Tibial nerve (tissue), 4 donors: ENCODE results near the gene REG4. TPM values are rescaled to one million over a fixed set of nuclear protein-coding genes. Genes with fewer than 3 reads are reported as not detected.

Experiments
- DNase-seq, 2 donors: peaks; one replicate each; pipeline ENCODE4 v3.0.0-alpha.2; 2019; ENCODE audit warnings: low spot score in 2 of 2
- H3K27ac ChIP-seq, 4 donors: fragments of 200-600 bp; sonication (generic) in 3 of 4; one replicate each; pipeline ENCODE4 v1.5.1; 2017 to 2019; ENCODE audit warnings: mild to moderate bottlenecking in 1 of 4
- H3K27me3 ChIP-seq, 2 donors: fragments of 200-600 bp; sonication (generic) in 1 of 2; one replicate each; pipeline versions ENCODE4 v1.5.1 to v1.6.0; 2017 to 2019
- H3K36me3 ChIP-seq, 3 donors: fragments of 200-600 bp; sonication (generic); one replicate each; pipeline ENCODE4 v1.5.1; 2018 to 2019
- H3K4me1 ChIP-seq, 4 donors: fragments of 200-600 bp; sonication (generic) in 3 of 4; one replicate each; pipeline ENCODE4 v1.5.1; 2017 to 2019
- H3K4me3 ChIP-seq, 4 donors: fragments of 200-600 bp; sonication (generic) in 3 of 4; one replicate each; pipeline ENCODE4 v1.5.1; 2017 to 2019; ENCODE audit warnings: mild to moderate bottlenecking in 1 of 4, moderate library complexity in 1 of 4
- H3K9me3 ChIP-seq, 4 donors: fragments of 200-600 bp; sonication (generic) in 3 of 4; one replicate each; pipeline ENCODE4 v1.5.1; 2017 to 2019
- EP300 ChIP-seq, 2 donors: sonication (generic); formaldehyde crosslinking; IDR thresholded peaks; one replicate each; pipeline ENCODE4 v1.6.1; 2017; ENCODE audit warnings: antibody characterized with exemption in 2 of 2, mild to moderate bottlenecking in 1 of 2
- POLR2A ChIP-seq, 2 donors: fragments of 450-650 bp; IDR thresholded peaks; one replicate each; pipeline ENCODE4 v1.6.1; 2017; ENCODE audit warnings: antibody characterized with exemption in 2 of 2, mild to moderate bottlenecking in 2 of 2, moderate library complexity in 2 of 2
- WGBS, 2 donors: methylation state at CpG; one replicate each; pipeline ENCODE4 v1.1.5; 2018; 5-methylcytosine and 5-hydroxymethylcytosine counted together
- total RNA-seq, 4 donors: library from RNA; depleted of rRNA; stranded (reverse); fragments of >200 nt; gene quantifications; one replicate each; pipeline ENCODE4 v1.1.0, GENCODE V29; 2016
- TF ChIP-seq, protein P1 (sequence below), 5 experiments: fragments of 200-600 bp in 3 of 5; fragments of 450-650 bp in 2 of 5; sonication (generic) in 3 of 5; IDR thresholded peaks; one replicate each; pipeline ENCODE4 v1.5.1; 2016 to 2019; ENCODE audit warnings: antibody characterized with exemption in 5 of 5, mild to moderate bottlenecking in 3 of 5, moderate library complexity in 2 of 5

Gene REG4
- total RNA-seq, 4 donors from 2014 or later = not detected

DNA sequence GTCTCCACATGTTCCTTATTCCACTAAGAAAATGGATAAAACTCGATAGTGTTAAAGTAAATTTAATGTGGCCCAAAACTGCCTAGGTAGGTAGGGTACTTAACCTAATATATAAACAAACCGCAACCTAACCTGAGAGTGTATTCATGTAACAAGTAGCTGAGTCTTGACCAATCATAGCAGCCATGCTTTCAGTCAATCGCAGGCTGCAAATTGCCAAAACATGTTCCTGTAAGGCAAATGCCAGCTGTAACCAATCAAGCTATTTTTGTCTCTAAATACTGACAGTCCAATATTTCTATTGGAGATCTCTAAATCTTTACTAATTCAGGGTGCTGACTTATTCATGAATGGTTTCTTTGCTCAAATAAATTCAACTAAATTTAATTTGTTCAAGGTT is 39.5 kb downstream of the REG4 start:
- TF ChIP-seq EP300 (IDR thresholded peaks at IDR 0.05) = no peak
- TF ChIP-seq POLR2A (IDR thresholded peaks at IDR 0.05) = no peak
- TF ChIP-seq, protein P1, sequence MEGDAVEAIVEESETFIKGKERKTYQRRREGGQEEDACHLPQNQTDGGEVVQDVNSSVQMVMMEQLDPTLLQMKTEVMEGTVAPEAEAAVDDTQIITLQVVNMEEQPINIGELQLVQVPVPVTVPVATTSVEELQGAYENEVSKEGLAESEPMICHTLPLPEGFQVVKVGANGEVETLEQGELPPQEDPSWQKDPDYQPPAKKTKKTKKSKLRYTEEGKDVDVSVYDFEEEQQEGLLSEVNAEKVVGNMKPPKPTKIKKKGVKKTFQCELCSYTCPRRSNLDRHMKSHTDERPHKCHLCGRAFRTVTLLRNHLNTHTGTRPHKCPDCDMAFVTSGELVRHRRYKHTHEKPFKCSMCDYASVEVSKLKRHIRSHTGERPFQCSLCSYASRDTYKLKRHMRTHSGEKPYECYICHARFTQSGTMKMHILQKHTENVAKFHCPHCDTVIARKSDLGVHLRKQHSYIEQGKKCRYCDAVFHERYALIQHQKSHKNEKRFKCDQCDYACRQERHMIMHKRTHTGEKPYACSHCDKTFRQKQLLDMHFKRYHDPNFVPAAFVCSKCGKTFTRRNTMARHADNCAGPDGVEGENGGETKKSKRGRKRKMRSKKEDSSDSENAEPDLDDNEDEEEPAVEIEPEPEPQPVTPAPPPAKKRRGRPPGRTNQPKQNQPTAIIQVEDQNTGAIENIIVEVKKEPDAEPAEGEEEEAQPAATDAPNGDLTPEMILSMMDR (IDR thresholded peaks at IDR 0.05) = no peak
- Histone ChIP-seq H3K36me3 (no peaks in the 10 kb centered on the region), H3K9me3 (no peaks in the 10 kb centered on the region), H3K27me3 (no peaks in the 10 kb centered on the region), H3K27ac (no peak overlapping the region), H3K4me1 (peaks cover 0 to under 1% (median 0%) of the 10 kb centered on the region in 4 donors), H3K4me3 (no peak overlapping the region)
- DNase-seq = no peak
- WGBS, 2 donors = 87 to 93% methylated on average over 3 of the region's 3 CpGs

GRCh38 chr1:119771016-119771415 is 40.2 kb downstream of the REG4 start:
- no peak overlapping the region for H3K4me3 ChIP-seq
- H3K36me3 ChIP-seq = no peaks in the 10 kb centered on the region
- no peaks in the 10 kb centered on the region for H3K27me3 ChIP-seq
- DNase-seq = no peak
- H3K9me3 ChIP-seq = no peaks in the 10 kb centered on the region
- H3K27ac ChIP-seq = no peak overlapping the region
- 7 to 16% methylated on average over 2 of the region's 2 CpGs for WGBS, 2 donors
- H3K4me1 ChIP-seq = peaks cover 0 to 8% (median 0%) of the 10 kb centered on the region in 4 donors
- TF ChIP-seq POLR2A (IDR thresholded peaks at IDR 0.05) = no peak
- TF ChIP-seq, protein P1 (IDR thresholded peaks at IDR 0.05) = no peak
- TF ChIP-seq EP300 (IDR thresholded peaks at IDR 0.05) = no peak

GRCh38 chr1:119768778-119769177 is 42.5 kb downstream of the REG4 start, which contains the start of gene HMGCS2:
TSS of gene HMGCS2 (minus strand) at chr1:119768905. CDS start at chr1:119768844, 61 bp downstream.
- no peak for DNase-seq
- TF ChIP-seq POLR2A (IDR thresholded peaks at IDR 0.05) (no peak), EP300 (IDR thresholded peaks at IDR 0.05) (no peak)
- TF ChIP-seq, protein P1 (IDR thresholded peaks at IDR 0.05) = no peak
- Histone ChIP-seq H3K4me1 (peaks cover 0 to 9% (median 0%) of the 10 kb centered on the region in 4 donors), H3K27me3 (no peaks in the 10 kb centered on the region), H3K9me3 (peaks cover 0 to 6% (median 0%) of the 10 kb centered on the region in 4 donors), H3K4me3 (no peak within 1 kb of the TSS), H3K27ac (no peak within 1 kb of the TSS), H3K36me3 (no peaks in the 10 kb centered on the region)
- 57 to 64% methylated on average over 8 of the region's 8 CpGs for WGBS, 2 donors

- TF ChIP-seq, protein P1 (IDR thresholded peaks at IDR 0.05) = no peak
- no peak for TF ChIP-seq POLR2A (IDR thresholded peaks at IDR 0.05)
- TF ChIP-seq EP300 (IDR thresholded peaks at IDR 0.05) = no peak
Measured at GRCh38 chr1:119767486-119767885, 43.8 kb downstream of the REG4 start.

GRCh38 chr1:119766374-119766794 is 44.9 kb downstream of the REG4 start:
- no peak for TF ChIP-seq POLR2A (IDR thresholded peaks at IDR 0.05)
- TF ChIP-seq EP300 (IDR thresholded peaks at IDR 0.05) = no peak
- TF ChIP-seq, protein P1 (IDR thresholded peaks at IDR 0.05) = no peak
- no peak overlapping the region for H3K27ac ChIP-seq
- no peak overlapping the region for H3K4me3 ChIP-seq
- H3K4me1 ChIP-seq = peaks cover 0 to 9% (median 0%) of the 10 kb centered on the region in 4 donors
- H3K9me3 ChIP-seq = peaks cover 0 to 7% (median 0%) of the 10 kb centered on the region in 4 donors
- no peaks in the 10 kb centered on the region for H3K36me3 ChIP-seq
- 59 to 75% methylated on average over 4 of the region's 4 CpGs for WGBS, 2 donors
- DNase-seq = no peak
- H3K27me3 ChIP-seq = no peaks in the 10 kb centered on the region

More at GRCh38 chr1:119767486-119767885, 43.8 kb downstream of the REG4 start:
- DNase-seq = no peak
- Histone ChIP-seq H3K27ac (no peak overlapping the region), H3K36me3 (no peaks in the 10 kb centered on the region), H3K9me3 (peaks cover 0 to 7% (median 0%) of the 10 kb centered on the region in 4 donors), H3K27me3 (no peaks in the 10 kb centered on the region), H3K4me1 (peaks cover 0 to 9% (median 0%) of the 10 kb centered on the region in 4 donors), H3K4me3 (no peak overlapping the region)
- 41 to 45% methylated on average over 2 of the region's 2 CpGs for WGBS, 2 donors
